ENCODE results near the gene CDK1. TPM values are rescaled to one million over a fixed set of nuclear protein-coding genes. Genes with fewer than 3 reads are reported as not detected.

The CDK1 gene
- total and polyA plus RNA-seq, 10 of the 15 experiments (the other 5 are each of a cell fraction or from before 2014, with no cell fraction given): 81.5 to 361 (median 133) TPM

GRCh38 chr10:60816628-60817397 lies 38.5 kb downstream of the CDK1 start (continued):
- TF ChIP-seq, protein P1, sequence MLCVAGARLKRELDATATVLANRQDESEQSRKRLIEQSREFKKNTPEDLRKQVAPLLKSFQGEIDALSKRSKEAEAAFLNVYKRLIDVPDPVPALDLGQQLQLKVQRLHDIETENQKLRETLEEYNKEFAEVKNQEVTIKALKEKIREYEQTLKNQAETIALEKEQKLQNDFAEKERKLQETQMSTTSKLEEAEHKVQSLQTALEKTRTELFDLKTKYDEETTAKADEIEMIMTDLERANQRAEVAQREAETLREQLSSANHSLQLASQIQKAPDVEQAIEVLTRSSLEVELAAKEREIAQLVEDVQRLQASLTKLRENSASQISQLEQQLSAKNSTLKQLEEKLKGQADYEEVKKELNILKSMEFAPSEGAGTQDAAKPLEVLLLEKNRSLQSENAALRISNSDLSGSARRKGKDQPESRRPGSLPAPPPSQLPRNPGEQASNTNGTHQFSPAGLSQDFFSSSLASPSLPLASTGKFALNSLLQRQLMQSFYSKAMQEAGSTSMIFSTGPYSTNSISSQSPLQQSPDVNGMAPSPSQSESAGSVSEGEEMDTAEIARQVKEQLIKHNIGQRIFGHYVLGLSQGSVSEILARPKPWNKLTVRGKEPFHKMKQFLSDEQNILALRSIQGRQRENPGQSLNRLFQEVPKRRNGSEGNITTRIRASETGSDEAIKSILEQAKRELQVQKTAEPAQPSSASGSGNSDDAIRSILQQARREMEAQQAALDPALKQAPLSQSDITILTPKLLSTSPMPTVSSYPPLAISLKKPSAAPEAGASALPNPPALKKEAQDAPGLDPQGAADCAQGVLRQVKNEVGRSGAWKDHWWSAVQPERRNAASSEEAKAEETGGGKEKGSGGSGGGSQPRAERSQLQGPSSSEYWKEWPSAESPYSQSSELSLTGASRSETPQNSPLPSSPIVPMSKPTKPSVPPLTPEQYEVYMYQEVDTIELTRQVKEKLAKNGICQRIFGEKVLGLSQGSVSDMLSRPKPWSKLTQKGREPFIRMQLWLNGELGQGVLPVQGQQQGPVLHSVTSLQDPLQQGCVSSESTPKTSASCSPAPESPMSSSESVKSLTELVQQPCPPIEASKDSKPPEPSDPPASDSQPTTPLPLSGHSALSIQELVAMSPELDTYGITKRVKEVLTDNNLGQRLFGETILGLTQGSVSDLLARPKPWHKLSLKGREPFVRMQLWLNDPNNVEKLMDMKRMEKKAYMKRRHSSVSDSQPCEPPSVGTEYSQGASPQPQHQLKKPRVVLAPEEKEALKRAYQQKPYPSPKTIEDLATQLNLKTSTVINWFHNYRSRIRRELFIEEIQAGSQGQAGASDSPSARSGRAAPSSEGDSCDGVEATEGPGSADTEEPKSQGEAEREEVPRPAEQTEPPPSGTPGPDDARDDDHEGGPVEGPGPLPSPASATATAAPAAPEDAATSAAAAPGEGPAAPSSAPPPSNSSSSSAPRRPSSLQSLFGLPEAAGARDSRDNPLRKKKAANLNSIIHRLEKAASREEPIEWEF (IDR thresholded peaks at IDR 0.05; ENCODE audit: insufficient replicate concordance, low read depth, low read length): no peak
- TF ChIP-seq MEF2A (IDR thresholded peaks at IDR 0.05; ENCODE audit: insufficient read depth, low read depth, low read length) (no peak), MYC (IDR thresholded peaks at IDR 0.05; ENCODE audit: insufficient read depth, insufficient read length, insufficient replicate concordance, low read length, severe bottlenecking) (no peak), RELA (IDR thresholded peaks at IDR 0.05; ENCODE audit: borderline replicate concordance, partially characterized antibody) (no peak), TAF1 (IDR thresholded peaks at IDR 0.05; ENCODE audit: borderline replicate concordance, low read depth, low read length) (no peak), JUNB (IDR thresholded peaks at IDR 0.05) (no peak), ZNF384 (IDR thresholded peaks at IDR 0.05; ENCODE audit: borderline replicate concordance, low read depth, low read length) (peak; percentile 58; the same call in 1 of the 2 replicates), POLR2A (IDR thresholded peaks at IDR 0.05; ENCODE audit: low read depth, low read length) (no peak), POU2F2 (IDR thresholded peaks at IDR 0.05; ENCODE audit: borderline replicate concordance, low read depth, low read length) (no peak), RBBP5 (conservative IDR thresholded peaks at IDR 0.05) (no peak), NBN (IDR thresholded peaks at IDR 0.05) (no peak), FOXK2 (IDR thresholded peaks at IDR 0.05) (no peak), BRCA1 (IDR thresholded peaks at IDR 0.05; ENCODE audit: low read depth, low read length) (no peak), CHD2 (IDR thresholded peaks at IDR 0.05; ENCODE audit: borderline replicate concordance, low read depth, low read length) (peak; percentile 60; the same call in 1 of the 2 replicates), ZBED1 (IDR thresholded peaks at IDR 0.05; ENCODE audit: borderline replicate concordance) (no peak), HDAC2 (IDR thresholded peaks at IDR 0.05) (no peak), RAD21 (IDR thresholded peaks at IDR 0.05; ENCODE audit: insufficient read depth, low read depth, low read length) (peak; percentile 91), SMAD1 (IDR thresholded peaks at IDR 0.05; ENCODE audit: low read depth, partially characterized antibody) (no peak), NFYA (IDR thresholded peaks at IDR 0.05; ENCODE audit: borderline replicate concordance, low read depth, low read length) (no peak), JUND (IDR thresholded peaks at IDR 0.05; ENCODE audit: low read depth, low read length) (no peak), EED (IDR thresholded peaks at IDR 0.05; ENCODE audit: low read depth) (no peak), SMARCA5 (IDR thresholded peaks at IDR 0.05) (0 out of 2 replicates have a peak, but pooled peaks have one; percentile 18), TCF3 (IDR thresholded peaks at IDR 0.05; ENCODE audit: borderline replicate concordance, insufficient read depth, low read depth, low read length) (no peak), SMC3 (IDR thresholded peaks at IDR 0.05; ENCODE audit: borderline replicate concordance, low read length) (peak; percentile 79), CEBPB (IDR thresholded peaks at IDR 0.05; ENCODE audit: borderline replicate concordance in 1 of 2, low read depth in 2 of 2, low read length in 2 of 2) (no peak)
- TF ChIP-seq, protein P2, sequence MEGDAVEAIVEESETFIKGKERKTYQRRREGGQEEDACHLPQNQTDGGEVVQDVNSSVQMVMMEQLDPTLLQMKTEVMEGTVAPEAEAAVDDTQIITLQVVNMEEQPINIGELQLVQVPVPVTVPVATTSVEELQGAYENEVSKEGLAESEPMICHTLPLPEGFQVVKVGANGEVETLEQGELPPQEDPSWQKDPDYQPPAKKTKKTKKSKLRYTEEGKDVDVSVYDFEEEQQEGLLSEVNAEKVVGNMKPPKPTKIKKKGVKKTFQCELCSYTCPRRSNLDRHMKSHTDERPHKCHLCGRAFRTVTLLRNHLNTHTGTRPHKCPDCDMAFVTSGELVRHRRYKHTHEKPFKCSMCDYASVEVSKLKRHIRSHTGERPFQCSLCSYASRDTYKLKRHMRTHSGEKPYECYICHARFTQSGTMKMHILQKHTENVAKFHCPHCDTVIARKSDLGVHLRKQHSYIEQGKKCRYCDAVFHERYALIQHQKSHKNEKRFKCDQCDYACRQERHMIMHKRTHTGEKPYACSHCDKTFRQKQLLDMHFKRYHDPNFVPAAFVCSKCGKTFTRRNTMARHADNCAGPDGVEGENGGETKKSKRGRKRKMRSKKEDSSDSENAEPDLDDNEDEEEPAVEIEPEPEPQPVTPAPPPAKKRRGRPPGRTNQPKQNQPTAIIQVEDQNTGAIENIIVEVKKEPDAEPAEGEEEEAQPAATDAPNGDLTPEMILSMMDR (IDR thresholded peaks at IDR 0.05 in 2 of 3, conservative IDR thresholded peaks at IDR 0.05 in 1 of 3; ENCODE audit: control insufficient read depth in 2 of 3, extremely low read depth in 1 of 3, insufficient read depth in 1 of 3, low read depth in 3 of 3, low read length in 3 of 3): peak; percentile 74 to 90 (median 80)

All from GM12878 (cell line).